ENCODE results near the gene LY6G5C. TPM values are rescaled to one million over a fixed set of nuclear protein-coding genes. Genes with fewer than 3 reads are reported as not detected.

The LY6G5C gene
- total and polyA plus RNA-seq, 2 donors (not counting 1 experiment from before 2014, with no cell fraction given), result 0.76 to 3.4 TPM

- peaks cover 76% of the 10 kb centered on the region for H3K4me1 Mint-ChIP-seq
- Histone ChIP-seq H2AFZ (ENCODE audit: insufficient read depth, low read depth, low read length, poor library complexity, severe bottlenecking) (peak overlapping the region; percentile 81), H3K4me3 (ENCODE audit: control extremely low read depth in 1 of 5, extremely low read depth in 1 of 5, insufficient read depth in 1 of 5, low read depth in 2 of 5, low read length in 4 of 5) (peak overlapping the region; percentile 67 to 94 (median 85)), H3K4me2 (replicated peaks; ENCODE audit: low read depth, low read length, poor library complexity, severe bottlenecking) (peak overlapping the region; percentile 88), H3K4me1 (ENCODE audit: control insufficient read depth in 2 of 2, insufficient read depth in 2 of 2, low read length in 2 of 2) (peaks cover 50 to 61% of the 10 kb centered on the region in 2 donors), H4K20me1 (ENCODE audit: control insufficient read depth, insufficient read depth, low read length, poor library complexity, severe bottlenecking) (peaks cover 15% of the 10 kb centered on the region), H3K27ac (ENCODE audit: low read length in 2 of 2) (peak overlapping the region; percentile 78 to 82), H3K9me3 (ENCODE audit: control extremely low read depth in 1 of 3, control insufficient read depth in 2 of 3, insufficient read depth in 1 of 3, low read length in 2 of 3) (no peaks in the 10 kb centered on the region), H3K79me2 (ENCODE audit: control insufficient read depth, insufficient read depth, low read length) (peaks cover 43% of the 10 kb centered on the region), H3K27me3 (replicated peaks in 1 of 4; ENCODE audit: control extremely low read depth in 1 of 4, control insufficient read depth in 3 of 4, insufficient read depth in 4 of 4, low read length in 3 of 4) (no peaks in the 10 kb centered on the region), H3K36me3 (replicated peaks in 1 of 2; ENCODE audit: control extremely low read depth in 1 of 2, control insufficient read depth in 1 of 2, extremely low read depth in 1 of 2, insufficient read depth in 2 of 2, low read length in 1 of 2) (peaks cover 4 to 57% of the 10 kb centered on the region in 2 experiments), H3K9ac (ENCODE audit: low read length) (peak overlapping the region; percentile 90)
- no peaks in the 10 kb centered on the region for H3K9me3 Mint-ChIP-seq (ENCODE audit: insufficient read depth)
- no peaks in the 10 kb centered on the region for H3K27me3 Mint-ChIP-seq
- DNase-seq (peak; percentile 88), ATAC-seq (ENCODE audit: low read depth) (peak; percentile 57)
- POLR2A ChIA-PET, result interaction anchor here (0.6 to 2.5 kb wide), 11 partner anchors 10 to 172 kb away, joined by 3 to 28 read pairs (median 6); partner anchors contain the start of genes ABHD16A, EHMT2, HSPA1A and HSPA1L
- no peak for TF ChIP-seq EZH2 (IDR thresholded peaks at IDR 0.05; ENCODE audit: borderline replicate concordance, insufficient read depth, low read depth, low read length, poor library complexity, severe bottlenecking)
- TF ChIP-seq CTCF (IDR thresholded peaks at IDR 0.05), result no peak
- peak overlapping the region; percentile 99 for H3K4me3 Mint-ChIP-seq
- peak overlapping the region; percentile 97 for H3K27ac Mint-ChIP-seq
- WGBS (ENCODE audit: insufficient coverage), result under 1% methylated on average over 39 of the region's 46 CpGs
- intact Hi-C loops (cut with micrococcal nuclease), result loop anchor here (1.0 to 10.0 kb wide), 6 partner anchors 8 to 465 kb away; partner anchors contain the start of genes ABHD16A, DXO, GPSM3 and LY6G5C
- CTCF ChIA-PET, result interaction anchor here (0.6 to 6.3 kb wide), 29 partner anchors 9 to 168 kb away, joined by 3 to 90 read pairs (median 4); partner anchors contain the start of genes ABHD16A, CLIC1, GPANK1 and HSPA1A
Observed at GRCh38 chr6:31729979-31730630, 49.2 kb upstream of the LY6G5C start.

All from B cell (primary cell).